OCI-LY1 (cell line): ENCODE results near the gene GRK2.

Experiments used
- EZH2 ChIP-seq: fragments of 200-600 bp; sonication (generic), shearing (Covaris generic); IDR thresholded peaks from 2 replicates; pipeline ENCODE4 v1.8.0; 2017; ENCODE audit warnings: borderline replicate concordance, mixed run types, mild to moderate bottlenecking, antibody characterized with exemption, low read length, moderate library complexity, mixed read lengths
- TF ChIP-seq, protein P1 (sequence below): fragments of 200-600 bp; sonication (generic), shearing (Covaris generic); IDR thresholded peaks from 2 replicates; pipeline ENCODE4 v1.5.1; 2017; ENCODE audit warnings: mild to moderate bottlenecking, antibody characterized with exemption, low read length, moderate library complexity, mixed read lengths

DNA sequence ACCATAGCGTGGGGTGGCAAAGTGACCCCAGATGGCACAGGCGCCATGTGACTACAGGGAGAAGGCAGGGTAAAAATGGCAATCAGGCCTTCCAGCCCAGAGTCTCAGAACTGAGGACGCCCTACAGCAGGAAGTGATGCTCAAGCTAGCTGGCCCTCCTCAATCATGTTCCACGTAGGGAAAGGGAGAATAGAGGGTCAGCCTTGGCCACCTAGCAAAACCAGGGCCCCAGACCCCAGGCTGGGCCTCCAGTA is 21.9 kb downstream of the GRK2 start:
- TF ChIP-seq, protein P1, sequence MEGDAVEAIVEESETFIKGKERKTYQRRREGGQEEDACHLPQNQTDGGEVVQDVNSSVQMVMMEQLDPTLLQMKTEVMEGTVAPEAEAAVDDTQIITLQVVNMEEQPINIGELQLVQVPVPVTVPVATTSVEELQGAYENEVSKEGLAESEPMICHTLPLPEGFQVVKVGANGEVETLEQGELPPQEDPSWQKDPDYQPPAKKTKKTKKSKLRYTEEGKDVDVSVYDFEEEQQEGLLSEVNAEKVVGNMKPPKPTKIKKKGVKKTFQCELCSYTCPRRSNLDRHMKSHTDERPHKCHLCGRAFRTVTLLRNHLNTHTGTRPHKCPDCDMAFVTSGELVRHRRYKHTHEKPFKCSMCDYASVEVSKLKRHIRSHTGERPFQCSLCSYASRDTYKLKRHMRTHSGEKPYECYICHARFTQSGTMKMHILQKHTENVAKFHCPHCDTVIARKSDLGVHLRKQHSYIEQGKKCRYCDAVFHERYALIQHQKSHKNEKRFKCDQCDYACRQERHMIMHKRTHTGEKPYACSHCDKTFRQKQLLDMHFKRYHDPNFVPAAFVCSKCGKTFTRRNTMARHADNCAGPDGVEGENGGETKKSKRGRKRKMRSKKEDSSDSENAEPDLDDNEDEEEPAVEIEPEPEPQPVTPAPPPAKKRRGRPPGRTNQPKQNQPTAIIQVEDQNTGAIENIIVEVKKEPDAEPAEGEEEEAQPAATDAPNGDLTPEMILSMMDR, result no peak
- TF ChIP-seq EZH2, result no peak
